Measurements from ENCODE around the gene CPNE8.

DNA sequence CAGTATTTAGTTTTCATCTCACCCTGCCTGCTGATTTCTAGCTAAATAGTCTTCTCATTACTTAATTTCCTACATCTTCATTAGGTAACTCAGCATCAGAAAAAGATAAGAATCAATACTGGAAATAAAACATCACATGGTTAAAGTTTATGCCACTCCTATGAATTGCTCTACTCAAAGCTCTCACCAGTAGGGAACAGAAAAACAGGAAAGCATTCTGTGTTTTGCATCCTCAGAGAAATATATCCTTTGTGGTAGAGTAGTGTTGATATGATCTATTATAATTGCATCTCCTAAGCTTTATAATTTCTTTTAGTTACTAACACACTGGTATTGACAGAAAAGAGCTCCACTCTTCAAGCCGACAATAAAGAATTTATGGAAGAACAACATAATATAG lies 9.9 kb downstream of the CPNE8 start:
- TF ChIP-seq YY1 (IDR thresholded peaks at IDR 0.05; ENCODE audit: insufficient read depth, insufficient read length) (no peak), SUZ12 (IDR thresholded peaks at IDR 0.05; ENCODE audit: extremely low read depth, insufficient read depth, insufficient read length) (no peak), ZNF274 (IDR thresholded peaks at IDR 0.05; ENCODE audit: low read depth, low read length) (no peak)
